H1 (cell line): ENCODE measurements around the gene RPUSD3. TPM values are rescaled to one million over a fixed set of nuclear protein-coding genes. Genes with fewer than 3 reads are reported as not detected.

Source experiments
- CTCF ChIA-PET: fragments of 300-600 bp; sonication (Branson Sonifier 250); formaldehyde crosslinking; loops from one replicate; lab custom pipeline; 2021; ENCODE audit not compliant: partially characterized antibody; lab: Charles Lee
- POLR2A ChIA-PET: fragments of 300-600 bp; sonication (Branson Sonifier 250); formaldehyde crosslinking; loops from one replicate; lab custom pipeline; 2021; ENCODE audit warnings: inconsistent platforms; ENCODE audit not compliant: partially characterized antibody; lab: Charles Lee
- DNase-seq, 2 experiments: peaks; one replicate each; pipeline versions ENCODE4 v3.0.0 to v3.0.0-alpha.2; 2010 to 2022; ENCODE audit warnings: low spot score in 2 of 2, low read depth in 1 of 2, mixed read lengths in 1 of 2
- FAIRE-seq: peaks from 2 replicates; lab custom pipeline; 2011; peaks lifted over from hg19 to GRCh38; lab: Jason Lieb, UNC
- H2AFZ ChIP-seq: 2 replicates; pipeline ENCODE4 v1.8.1; 2012; ENCODE audit warnings: low read length, inconsistent platforms
- H2AK5ac ChIP-seq: 2 replicates; pipeline ENCODE4 v1.6.1; 2013; ENCODE audit warnings: low read depth, low read length
- H2BK120ac ChIP-seq: replicated peaks from 2 replicates; pipeline ENCODE3; 2013; ENCODE audit warnings: low read depth, low read length, inconsistent platforms
- H2BK12ac ChIP-seq: 2 replicates; pipeline ENCODE4 v1.6.1; 2013; ENCODE audit warnings: low read depth, low read length
- H2BK15ac ChIP-seq: 2 replicates; pipeline ENCODE4 v1.6.1; 2013; ENCODE audit warnings: low read length
- H2BK20ac ChIP-seq: 2 replicates; pipeline ENCODE4 v1.6.1; 2013; ENCODE audit warnings: low read length
- H2BK5ac ChIP-seq: 2 replicates; pipeline ENCODE4 v1.6.1; 2013; ENCODE audit warnings: low read depth, low read length
- H3K14ac ChIP-seq: 2 replicates; pipeline ENCODE4 v1.6.1; 2013; ENCODE audit warnings: inconsistent platforms; ENCODE audit not compliant: insufficient read length
- H3K18ac ChIP-seq: 2 replicates; pipeline ENCODE4 v1.6.1; 2013; ENCODE audit warnings: low read length; ENCODE audit errors: extremely low read depth
- H3K23ac ChIP-seq: 2 replicates; pipeline ENCODE4 v1.6.1; 2013; ENCODE audit warnings: inconsistent platforms; ENCODE audit not compliant: insufficient read length
- H3K23me2 ChIP-seq: 2 replicates; pipeline ENCODE4 v1.6.1; 2013; ENCODE audit warnings: low read depth, low read length
- H3K27ac ChIP-seq: 2 replicates; pipeline ENCODE4 v1.6.1; 2011; ENCODE audit warnings: low read depth, low read length, inconsistent platforms
- H3K27me3 ChIP-seq, 4 experiments: replicated peaks in 1 of 4; 1 replicate in 1 of 4; 2 replicates in 3 of 4; pipeline versions ENCODE4 v1.6.1 to v1.8.1; 2011 to 2013; ENCODE audit warnings: low read length in 3 of 4, mild to moderate bottlenecking in 3 of 4, inconsistent platforms in 2 of 4, mixed read lengths in 2 of 4, moderate library complexity in 1 of 4; ENCODE audit not compliant: control insufficient read depth in 3 of 4, insufficient read depth in 3 of 4; ENCODE audit errors: extremely low read depth in 1 of 4
- H3K36me3 ChIP-seq, 4 experiments: 2 replicates each; pipeline versions ENCODE4 v1.6.1 to v1.8.1; 2011 to 2013; ENCODE audit warnings: mild to moderate bottlenecking in 4 of 4, low read length in 3 of 4, moderate library complexity in 2 of 4, control low read depth in 1 of 4, inconsistent platforms in 1 of 4; ENCODE audit not compliant: insufficient read depth in 4 of 4, control insufficient read depth in 2 of 4
- H3K4ac ChIP-seq: replicated peaks from 2 replicates; pipeline ENCODE3; 2013; ENCODE audit warnings: low read length, low read depth, mixed read lengths, inconsistent platforms; ENCODE audit not compliant: insufficient read length
- H3K4me1 ChIP-seq, 4 experiments: replicated peaks in 1 of 4; 1 replicate in 1 of 4; 2 replicates in 3 of 4; pipeline versions ENCODE4 v1.6.1 to v1.8.1; 2011 to 2013; ENCODE audit warnings: low read length in 3 of 4, inconsistent platforms in 2 of 4, mixed read lengths in 1 of 4; ENCODE audit not compliant: insufficient read depth in 4 of 4, control insufficient read depth in 3 of 4
- H3K4me2 ChIP-seq, 2 experiments: 2 replicates each; pipeline versions ENCODE4 v1.6.1 to v1.8.1; 2011 to 2013; ENCODE audit warnings: low read depth in 2 of 2, low read length in 2 of 2, control low read depth in 1 of 2, inconsistent platforms in 1 of 2, mild to moderate bottlenecking in 1 of 2; ENCODE audit not compliant: insufficient read depth in 1 of 2
- H3K4me3 ChIP-seq, 4 experiments: fragments of 200-600, 300-600 bp in 1 of 4; sonication (generic), shearing (Covaris generic), sonication (Bioruptor Twin) in 1 of 4; 2 replicates each; pipeline versions ENCODE4 v1.5.1 to v1.8.1; 2011 to 2016; ENCODE audit warnings: low read length in 4 of 4, low read depth in 3 of 4, control low read depth in 2 of 4, inconsistent platforms in 2 of 4, mild to moderate bottlenecking in 2 of 4, mixed read lengths in 1 of 4, moderate library complexity in 1 of 4; ENCODE audit not compliant: insufficient read depth in 2 of 4; ENCODE audit errors: extremely low read depth in 1 of 4
- H3K56ac ChIP-seq: replicated peaks from 2 replicates; pipeline ENCODE3; 2013; ENCODE audit warnings: low read depth, mild to moderate bottlenecking, mixed read lengths, low read length, inconsistent platforms; ENCODE audit not compliant: insufficient read length
- H3K79me1 ChIP-seq: 2 replicates; pipeline ENCODE4 v1.6.1; 2013; ENCODE audit warnings: low read depth, low read length, control low read depth
- H3K79me2 ChIP-seq, 2 experiments: 2 replicates each; pipeline versions ENCODE4 v1.6.1 to v1.8.1; 2012 to 2013; ENCODE audit warnings: low read length in 2 of 2, mild to moderate bottlenecking in 2 of 2, inconsistent platforms in 1 of 2; ENCODE audit not compliant: insufficient read depth in 2 of 2, control insufficient read depth in 1 of 2
- H3K9ac ChIP-seq, 4 experiments: replicated peaks in 1 of 4; 1 replicate in 1 of 4; 2 replicates in 3 of 4; pipeline versions ENCODE4 v1.6.1 to v1.8.1; 2011 to 2013; ENCODE audit warnings: low read depth in 3 of 4, low read length in 3 of 4, control low read depth in 2 of 4, mild to moderate bottlenecking in 2 of 4, moderate library complexity in 2 of 4, inconsistent platforms in 1 of 4; ENCODE audit errors: extremely low read depth in 1 of 4
- H3K9me3 ChIP-seq, 2 experiments: 2 replicates each; pipeline versions ENCODE4 v1.6.1 to v1.8.1; 2012 to 2013; ENCODE audit warnings: mild to moderate bottlenecking in 2 of 2, moderate library complexity in 2 of 2, control low read depth in 1 of 2, inconsistent platforms in 1 of 2, low read depth in 1 of 2, low read length in 1 of 2, mixed read lengths in 1 of 2; ENCODE audit not compliant: insufficient read depth in 2 of 2
- H4K20me1 ChIP-seq, 2 experiments: replicated peaks in 1 of 2; 2 replicates each; pipeline versions ENCODE3 to v1.8.1; 2011 to 2013; ENCODE audit warnings: inconsistent platforms in 2 of 2, low read length in 2 of 2, mild to moderate bottlenecking in 1 of 2; ENCODE audit not compliant: insufficient read depth in 2 of 2, control insufficient read depth in 1 of 2
- H4K5ac ChIP-seq: 2 replicates; pipeline ENCODE4 v1.6.1; 2013; ENCODE audit warnings: low read length, low read depth, mixed read lengths, inconsistent platforms; ENCODE audit not compliant: insufficient read length
- H4K8ac ChIP-seq: 2 replicates; pipeline ENCODE4 v1.8.0; 2013; ENCODE audit warnings: mild to moderate bottlenecking, moderate library complexity, low read length, inconsistent platforms; ENCODE audit not compliant: insufficient read depth; ENCODE audit errors: extremely low read depth
- H4K91ac ChIP-seq: replicated peaks from 2 replicates; pipeline ENCODE3; 2013; ENCODE audit warnings: low read length, mixed read lengths, inconsistent platforms; ENCODE audit not compliant: insufficient read length
- HDAC6 ChIP-seq: IDR thresholded peaks from one replicate; pipeline ENCODE4 v1.7.1; 2012; ENCODE audit warnings: low read depth, mild to moderate bottlenecking, inconsistent platforms, low read length, moderate library complexity
- KDM1A ChIP-seq: fragments of 200-600, 300-600 bp; sonication (generic); IDR thresholded peaks from 2 replicates; pipeline ENCODE4 v1.7.1; 2016; ENCODE audit warnings: mild to moderate bottlenecking, low read length, borderline replicate concordance
- whole genome bisulfite sequencing, 2 experiments: shearing (Covaris generic) in 1 of 2; methylation state at CpG; one replicate each; pipeline versions ENCODE4 v1.1.6 to v1.1.7; 2013 to 2015; ENCODE audit warnings: low lambda C conversion rate in 2 of 2, mixed read lengths in 2 of 2, inconsistent platforms in 1 of 2, low coverage in 1 of 2, missing lambda C conversion rate in 1 of 2; ENCODE audit not compliant: insufficient replicate concordance in 2 of 2, insufficient coverage in 1 of 2, insufficient read length in 1 of 2; ENCODE audit errors: extremely low coverage in 1 of 2, missing lambda C conversion rate in 1 of 2; 5-methylcytosine and 5-hydroxymethylcytosine counted together
- polyA plus RNA-seq, 7 experiments: library from polyadenylated mRNA; depleted of rRNA in 3 of 7; stranded (reverse) in 5 of 7; unstranded in 2 of 7; fragments of >200 nt in 5 of 7; fragments of 200-250 nt in 2 of 7; gene quantifications; 1 replicate in 5 of 7; 2 replicates in 1 of 7; 4 replicates in 1 of 7; pipeline versions ENCODE4 v1.2.1 to v1.2.3, GENCODE V29; 2011 to 2013; ENCODE audit warnings: missing spikeins in 2 of 7, mixed read lengths in 2 of 7
- total RNA-seq: library from RNA; stranded (reverse); fragmentation: NEBNext Ultra II Directional; extraction: Animal tissue kit (Norgen Biotek cat#: 25700); gene quantifications from 2 replicates; pipeline ENCODE4 v1.2.1, GENCODE V29; 2021

Gene RPUSD3
- total and polyA plus RNA-seq, 2 of the 8 experiments (the other 6 are each of a cell fraction or from before 2014, with no cell fraction given), result 68.4 to 154 TPM

DNA sequence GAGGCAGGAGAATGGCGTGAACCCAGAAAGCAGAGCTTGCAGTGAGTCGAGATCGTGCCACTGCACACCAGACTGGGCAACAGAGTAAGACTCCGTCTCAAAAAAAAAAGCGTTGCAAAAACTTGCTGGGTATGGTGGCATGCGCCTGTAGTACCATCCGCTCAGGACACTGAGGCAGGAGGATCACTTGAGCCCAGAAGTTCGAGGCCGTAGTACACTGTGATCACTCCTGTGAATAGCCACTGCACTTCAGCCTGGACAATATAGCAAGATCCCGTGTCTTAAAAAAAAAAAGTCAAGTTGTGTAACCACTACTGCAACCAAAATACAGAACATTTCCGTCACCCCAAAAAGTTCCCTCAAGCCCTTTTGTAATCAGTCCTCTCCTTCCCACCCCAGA lies 49.4 kb downstream of the RPUSD3 start:
- Histone ChIP-seq H3K4me1 (peaks cover 0 to 8% (median 0%) of the 10 kb centered on the region in 4 experiments; a peak in 2 of 7 replicates), H2BK120ac (no peak overlapping the region), H4K8ac (no peak overlapping the region), H2BK15ac (no peak overlapping the region), H3K4ac (no peak overlapping the region), H4K5ac (no peak overlapping the region), H3K4me2 (peak overlapping the region in 1 of 2 experiments; percentile 83; a peak in 1 of 4 replicates), H3K27me3 (no peaks in the 10 kb centered on the region), H2AK5ac (no peak overlapping the region), H2BK12ac (no peak overlapping the region), H3K79me2 (peaks cover 0 to 40% of the 10 kb centered on the region in 2 experiments; a peak in 2 of 4 replicates), H4K20me1 (no peaks in the 10 kb centered on the region), H3K36me3 (peaks cover 3 to 37% (median 24%) of the 10 kb centered on the region in 4 experiments; a peak in 7 of 8 replicates), H2BK20ac (no peak overlapping the region), H2AFZ (no peak overlapping the region), H3K18ac (no peak overlapping the region), H3K79me1 (peaks cover 9% of the 10 kb centered on the region), H2BK5ac (no peak overlapping the region), H3K56ac (no peak overlapping the region), H3K14ac (no peak overlapping the region), H3K9me3 (no peaks in the 10 kb centered on the region), H3K9ac (no peak overlapping the region), H4K91ac (no peak overlapping the region), H3K23me2 (peaks cover 8% of the 10 kb centered on the region), H3K23ac (no peak overlapping the region), H3K4me3 (no peak overlapping the region), H3K27ac (no peak overlapping the region)
- CTCF ChIA-PET, result no interaction called here
- 94% methylated on average over 11 of the region's 11 CpGs; no CpG with 5 or more reads in 1 of the 2 experiments for WGBS, 2 experiments
- no peak for FAIRE-seq
- no peak for DNase-seq
- no peak for TF ChIP-seq HDAC6
- peak; percentile 68; the same call in 1 of the 2 replicates for TF ChIP-seq KDM1A
- POLR2A ChIA-PET, result interaction anchor here (2.4 to 5.5 kb wide), 2 partner anchors 13 to 63 kb away, joined by 17 to 71 read pairs; partner anchors contain the start of genes BRPF1 and TTLL3
